H9 (cell line): ENCODE data around the gene DNAJC2. TPM values are rescaled to one million over a fixed set of nuclear protein-coding genes. Genes with fewer than 3 reads are reported as not detected.

Experiments
- DNase-seq: peaks from one replicate; pipeline ENCODE4 v3.0.0-alpha.2; 2017
- H2AFZ ChIP-seq: one replicate; pipeline ENCODE4 v1.6.1; 2013; ENCODE audit warnings: mild to moderate bottlenecking, low read length, control low read depth, moderate library complexity
- H2AK5ac ChIP-seq: 2 replicates; pipeline ENCODE4 v1.6.1; 2013; ENCODE audit warnings: low read length, control low read depth, mixed read lengths; ENCODE audit not compliant: insufficient read length
- H2BK120ac ChIP-seq: one replicate; pipeline ENCODE4 v1.6.1; 2013; ENCODE audit warnings: low read depth, mild to moderate bottlenecking, low read length, control low read depth, inconsistent platforms; ENCODE audit not compliant: poor library complexity, severe bottlenecking
- H2BK12ac ChIP-seq: 2 replicates; pipeline ENCODE4 v1.6.1; 2013; ENCODE audit warnings: low read length, control low read depth, mixed read lengths, low read depth; ENCODE audit not compliant: insufficient read length
- H2BK15ac ChIP-seq: 2 replicates; pipeline ENCODE4 v1.6.1; 2013; ENCODE audit warnings: low read depth, low read length, control low read depth
- H2BK20ac ChIP-seq: one replicate; pipeline ENCODE4 v1.6.1; 2013; ENCODE audit warnings: low read depth, mild to moderate bottlenecking, low read length, control low read depth, inconsistent platforms; ENCODE audit not compliant: poor library complexity, severe bottlenecking
- H2BK5ac ChIP-seq: 2 replicates; pipeline ENCODE4 v1.6.1; 2013; ENCODE audit warnings: low read length, control low read depth, mixed read lengths; ENCODE audit not compliant: insufficient read length
- H3K14ac ChIP-seq: 2 replicates; pipeline ENCODE4 v1.6.1; 2013; ENCODE audit warnings: low read length, control low read depth; ENCODE audit not compliant: insufficient read depth
- H3K18ac ChIP-seq: 2 replicates; pipeline ENCODE4 v1.6.1; 2013; ENCODE audit warnings: low read depth, mild to moderate bottlenecking, mixed read lengths, low read length, control low read depth; ENCODE audit not compliant: insufficient read length
- H3K23ac ChIP-seq: 2 replicates; pipeline ENCODE4 v1.6.1; 2013; ENCODE audit warnings: low read length, control low read depth, mixed read lengths, low read depth; ENCODE audit not compliant: insufficient read length
- H3K23me2 ChIP-seq: 2 replicates; pipeline ENCODE4 v1.6.1; 2013; ENCODE audit warnings: low read depth, mild to moderate bottlenecking, mixed read lengths, low read length, control low read depth; ENCODE audit not compliant: insufficient read length, poor library complexity, severe bottlenecking
- H3K27ac ChIP-seq: 2 replicates; pipeline ENCODE4 v1.5.1; 2013; ENCODE audit warnings: low read length, control low read depth, mixed read lengths, low read depth; ENCODE audit not compliant: insufficient read length
- H3K27me3 ChIP-seq: 2 replicates; pipeline ENCODE4 v1.6.1; 2013; ENCODE audit warnings: low read length, control low read depth, inconsistent platforms; ENCODE audit not compliant: insufficient read depth
- H3K4ac ChIP-seq: 2 replicates; pipeline ENCODE4 v1.6.1; 2013; ENCODE audit warnings: low read depth, mild to moderate bottlenecking, control low read depth, inconsistent platforms, low read length, moderate library complexity
- H3K4me1 ChIP-seq: 2 replicates; pipeline ENCODE4 v1.6.1; 2013; ENCODE audit warnings: low read length, control low read depth, inconsistent platforms; ENCODE audit not compliant: insufficient read depth
- H3K4me2 ChIP-seq: 2 replicates; pipeline ENCODE4 v1.6.1; 2013; ENCODE audit warnings: low read length, control low read depth, mixed read lengths; ENCODE audit not compliant: insufficient read length, insufficient read depth
- H3K56ac ChIP-seq: 2 replicates; pipeline ENCODE4 v1.6.1; 2013; ENCODE audit warnings: low read depth, mild to moderate bottlenecking, mixed read lengths, low read length, control low read depth; ENCODE audit not compliant: insufficient read length
- H3K79me1 ChIP-seq: 2 replicates; pipeline ENCODE4 v1.6.1; 2013; ENCODE audit warnings: low read depth, mild to moderate bottlenecking, moderate library complexity, low read length, control low read depth, inconsistent platforms; ENCODE audit not compliant: insufficient read depth, poor library complexity, severe bottlenecking
- H3K79me2 ChIP-seq: 2 replicates; pipeline ENCODE4 v1.6.1; 2013; ENCODE audit warnings: low read length, control low read depth, inconsistent platforms; ENCODE audit not compliant: insufficient read depth
- H3K9ac ChIP-seq: 2 replicates; pipeline ENCODE4 v1.6.1; 2013; ENCODE audit warnings: low read length, control low read depth, mixed read lengths; ENCODE audit not compliant: insufficient read length; ENCODE audit errors: extremely low read depth
- H3K9me3 ChIP-seq: one replicate; pipeline ENCODE4 v1.6.1; 2013; ENCODE audit warnings: low read depth, low read length, inconsistent platforms; ENCODE audit not compliant: control insufficient read depth
- H3T11ph ChIP-seq: one replicate; pipeline ENCODE4 v1.6.1; 2013; ENCODE audit warnings: mild to moderate bottlenecking, low read length, control low read depth, inconsistent platforms
- H4K20me1 ChIP-seq: one replicate; pipeline ENCODE4 v1.6.1; 2013; ENCODE audit not compliant: control insufficient read depth, insufficient read length, insufficient read depth
- H4K5ac ChIP-seq: 2 replicates; pipeline ENCODE4 v1.6.1; 2013; ENCODE audit warnings: low read depth, mild to moderate bottlenecking, mixed read lengths, low read length, control low read depth; ENCODE audit not compliant: insufficient read length
- H4K8ac ChIP-seq: replicated peaks from 2 replicates; pipeline ENCODE4 v1.6.1; 2013; ENCODE audit warnings: low read length, control low read depth, mixed read lengths, low read depth; ENCODE audit not compliant: insufficient read length
- H4K91ac ChIP-seq: 2 replicates; pipeline ENCODE4 v1.6.1; 2013; ENCODE audit warnings: low read depth, mild to moderate bottlenecking, moderate library complexity, mixed read lengths, low read length, control low read depth; ENCODE audit not compliant: insufficient read length
- H3K27ac Mint-ChIP-seq, 3 experiments: 2 replicates in 2 of 3; 3 replicates in 1 of 3; pipeline ENCODE4 v1.8.0; 2020 to 2021; ENCODE audit warnings: mixed read lengths in 3 of 3, mild to moderate bottlenecking in 1 of 3, moderate library complexity in 1 of 3
- H3K27me3 Mint-ChIP-seq: 2 replicates; pipeline ENCODE4 v1.8.0; 2021; ENCODE audit warnings: low read depth, mild to moderate bottlenecking, moderate library complexity, mixed read lengths
- H3K36me3 Mint-ChIP-seq, 3 experiments: 2 replicates in 2 of 3; 3 replicates in 1 of 3; pipeline ENCODE4 v1.8.0; 2020 to 2021; ENCODE audit warnings: low read depth in 3 of 3, mixed read lengths in 3 of 3; ENCODE audit not compliant: insufficient read depth in 1 of 3
- H3K4me1 Mint-ChIP-seq, 2 experiments: 2 replicates each; pipeline ENCODE4 v1.8.0; 2020; ENCODE audit warnings: mixed read lengths in 2 of 2
- H3K4me3 Mint-ChIP-seq, 2 experiments: 2 replicates in 1 of 2; 3 replicates in 1 of 2; pipeline ENCODE4 v1.8.0; 2020 to 2021; ENCODE audit warnings: mild to moderate bottlenecking in 2 of 2, mixed read lengths in 2 of 2, moderate library complexity in 1 of 2
- H3K9me3 Mint-ChIP-seq, 2 experiments: 2 replicates in 1 of 2; 3 replicates in 1 of 2; pipeline ENCODE4 v1.8.0; 2020; ENCODE audit warnings: mild to moderate bottlenecking in 2 of 2, mixed read lengths in 2 of 2, moderate library complexity in 1 of 2
- CTCF ChIP-seq: fragments of 200-600 bp; sonication (generic); conservative IDR thresholded peaks from 3 replicates; pipeline ENCODE4 v1.8.0; 2021; ENCODE audit warnings: antibody characterized with exemption, mild to moderate bottlenecking
- WGBS: extraction: QIAGEN DNeasy Blood & Tissue Kit; methylation state at CpG from one replicate; pipeline ENCODE4 v1.1.7; 2013; ENCODE audit warnings: missing lambda C conversion rate, low lambda C conversion rate, mixed read lengths; ENCODE audit not compliant: insufficient read length; ENCODE audit errors: extremely low coverage; 5-methylcytosine and 5-hydroxymethylcytosine counted together
- total RNA-seq: library from RNA; stranded (reverse); gene quantifications from 2 replicates; pipeline ENCODE4 v1.2.1, GENCODE V29; 2021

The DNAJC2 gene
- total RNA-seq, 1 experiment from 2014 or later, result 57.9 TPM

GRCh38 chr7:103296901-103297836 is 47.4 kb downstream of the DNAJC2 start, which contains the start of gene PMPCB:
PMPCB (plus strand) TSS chr7:103297435; CDS start chr7:103297460, 25 bp downstream.
- no peaks in the 10 kb centered on the region for H3K27me3 ChIP-seq
- no peak within 1 kb of the TSS for H3T11ph ChIP-seq
- no peaks in the 10 kb centered on the region for H3K9me3 Mint-ChIP-seq
- no CpG with 5 or more reads among the region's 52 CpGs for WGBS
- peak within 1 kb of the TSS; percentile 17 for H2AFZ ChIP-seq
- no peak within 1 kb of the TSS for H2BK20ac ChIP-seq
- H2BK5ac ChIP-seq, result no peak within 1 kb of the TSS
- H3K4me2 ChIP-seq, result peak within 1 kb of the TSS; percentile 75
- peak; percentile 94 for DNase-seq
- peaks cover 4% of the 10 kb centered on the region for H3K79me1 ChIP-seq
- TF ChIP-seq CTCF, result peak; percentile 90
- H4K5ac ChIP-seq, result no peak within 1 kb of the TSS
- H3K18ac ChIP-seq, result peak within 1 kb of the TSS; percentile 80
- H4K91ac ChIP-seq, result no peak within 1 kb of the TSS
- no peak within 1 kb of the TSS for H3K56ac ChIP-seq
- H3K4me3 Mint-ChIP-seq, result peak within 1 kb of the TSS; percentile 88 to 94
- H3K4ac ChIP-seq, result no peak within 1 kb of the TSS
- no peak within 1 kb of the TSS for H2BK120ac ChIP-seq
- peaks cover 14 to 16% of the 10 kb centered on the region in 2 experiments for H3K4me1 Mint-ChIP-seq
- no peak within 1 kb of the TSS for H2BK15ac ChIP-seq
- H3K23me2 ChIP-seq, result peaks cover 4% of the 10 kb centered on the region
- H4K8ac ChIP-seq, result no peak within 1 kb of the TSS
- no peak within 1 kb of the TSS for H3K27ac ChIP-seq
- H3K14ac ChIP-seq, result peak within 1 kb of the TSS; percentile 88
- H3K27me3 Mint-ChIP-seq, result peaks cover 9% of the 10 kb centered on the region
- no peaks in the 10 kb centered on the region for H3K9me3 ChIP-seq
- no peak within 1 kb of the TSS for H2BK12ac ChIP-seq
- peak within 1 kb of the TSS; percentile 89 to 96 (median 95) for H3K27ac Mint-ChIP-seq
- peaks cover 13 to 31% (median 31%) of the 10 kb centered on the region in 3 experiments; a peak in 6 of 7 replicates for H3K36me3 Mint-ChIP-seq
- peak within 1 kb of the TSS; percentile 93 for H3K9ac ChIP-seq
- no peaks in the 10 kb centered on the region for H3K4me1 ChIP-seq
- no peak within 1 kb of the TSS for H2AK5ac ChIP-seq
- H3K23ac ChIP-seq, result no peak within 1 kb of the TSS
- no peaks in the 10 kb centered on the region for H4K20me1 ChIP-seq
- peaks cover 4% of the 10 kb centered on the region; the same call in 1 of the 2 replicates for H3K79me2 ChIP-seq
